Endothelial cell of umbilical vein (primary cell): ENCODE measurements around the gene HTR3E. TPM values are rescaled to one million over a fixed set of nuclear protein-coding genes. Genes with fewer than 3 reads are reported as not detected.

Experiments used
- BruUV-seq: library from RNA; stranded (reverse); fragments of 400-500 nt; replicated peaks from 2 replicates; lab custom pipeline; 2021; lab: Mats Ljungman, UMichigan
- CTCF ChIA-PET: fragments of 300-600, 350-600 bp; sonication (Branson Sonifier 250); formaldehyde crosslinking; loops from one replicate; lab custom pipeline; 2021; ENCODE audit warnings: antibody characterized with exemption, inconsistent platforms; lab: Charles Lee
- POLR2A ChIA-PET: fragments of 300-600, 350-600 bp; sonication (Branson Sonifier 250); formaldehyde crosslinking; loops from one replicate; lab custom pipeline; 2021; ENCODE audit warnings: antibody characterized with exemption, inconsistent platforms; lab: Charles Lee
- DNase-seq: peaks from one replicate; pipeline ENCODE4 v3.0.0-alpha.2; 2011; ENCODE audit warnings: low read depth, low spot score
- FAIRE-seq: peaks from 2 replicates; lab custom pipeline; 2011; peaks lifted over from hg19 to GRCh38; lab: Jason Lieb, UNC
- H2AFZ ChIP-seq: 2 replicates; pipeline ENCODE4 v1.6.0; 2012; ENCODE audit warnings: low read depth, low read length, control low read depth, inconsistent platforms
- H3K27ac ChIP-seq: 2 replicates; pipeline ENCODE4 v1.5.1; 2011; ENCODE audit warnings: low read depth, mild to moderate bottlenecking, control low read depth, low read length, moderate library complexity; ENCODE audit not compliant: insufficient read depth
- H3K27me3 ChIP-seq, 2 experiments: 2 replicates each; pipeline versions ENCODE4 v1.6.0 to v1.6.1; 2011; ENCODE audit warnings: low read length in 2 of 2, mixed read lengths in 1 of 2; ENCODE audit not compliant: control insufficient read depth in 2 of 2, insufficient read depth in 2 of 2
- H3K36me3 ChIP-seq, 2 experiments: 2 replicates in 1 of 2; 3 replicates in 1 of 2; pipeline ENCODE4 v1.5.1; 2011; ENCODE audit warnings: low read length in 2 of 2, mild to moderate bottlenecking in 1 of 2, moderate library complexity in 1 of 2; ENCODE audit not compliant: control insufficient read depth in 2 of 2, insufficient read depth in 2 of 2; ENCODE audit errors: extremely low read depth in 1 of 2
- H3K4me1 ChIP-seq: 3 replicates; pipeline ENCODE4 v1.5.1; 2011; ENCODE audit warnings: mild to moderate bottlenecking, low read length; ENCODE audit not compliant: control insufficient read depth, insufficient read depth; ENCODE audit errors: extremely low read depth
- H3K4me2 ChIP-seq: 2 replicates; pipeline ENCODE4 v1.6.1; 2011; ENCODE audit warnings: low read length, control low read depth, mixed read lengths; ENCODE audit not compliant: insufficient read depth
- H3K4me3 ChIP-seq, 3 experiments: fragments of 200-600 bp in 1 of 3; sonication (generic), shearing (Covaris generic) in 1 of 3; replicated peaks in 1 of 3; 2 replicates each; pipeline ENCODE4 v1.5.1; 2011 to 2016; ENCODE audit warnings: control low read depth in 3 of 3, low read length in 3 of 3, mild to moderate bottlenecking in 2 of 3, inconsistent platforms in 1 of 3, low read depth in 1 of 3, moderate library complexity in 1 of 3; ENCODE audit not compliant: insufficient read depth in 1 of 3
- H3K79me2 ChIP-seq: 2 replicates; pipeline ENCODE4 v1.6.0; 2012; ENCODE audit warnings: low read length, inconsistent platforms; ENCODE audit not compliant: control insufficient read depth, insufficient read depth
- H3K9ac ChIP-seq: replicated peaks from 2 replicates; pipeline ENCODE3; 2011; ENCODE audit warnings: low read length, control low read depth; ENCODE audit not compliant: insufficient read depth; ENCODE audit errors: extremely low read depth
- H3K9me1 ChIP-seq: replicated peaks from 3 replicates; pipeline ENCODE4 v1.6.0; 2011; ENCODE audit warnings: mild to moderate bottlenecking, low read length; ENCODE audit not compliant: control insufficient read depth, insufficient read depth; ENCODE audit errors: extremely low read depth
- H3K9me3 ChIP-seq: replicated peaks from 2 replicates; pipeline ENCODE4 v1.5.1; 2012; ENCODE audit warnings: low read length, inconsistent platforms; ENCODE audit not compliant: control insufficient read depth, insufficient read depth
- H4K20me1 ChIP-seq: replicated peaks from 2 replicates; pipeline ENCODE3; 2011; ENCODE audit warnings: mild to moderate bottlenecking, low read length; ENCODE audit not compliant: control insufficient read depth, insufficient read depth; ENCODE audit errors: extremely low read depth
- CTCF ChIP-seq, 2 donors: IDR thresholded peaks; 1 replicate in 1 of 2; 2 replicates in 1 of 2; pipeline ENCODE4 v1.5.1; 2011; ENCODE audit warnings: low read length in 2 of 2, mild to moderate bottlenecking in 2 of 2, moderate library complexity in 2 of 2, control low read depth in 1 of 2, inconsistent platforms in 1 of 2, low read depth in 1 of 2; ENCODE audit not compliant: insufficient read depth in 1 of 2; ENCODE audit errors: extremely low read depth in 1 of 2
- EZH2 ChIP-seq: IDR thresholded peaks from 2 replicates; pipeline ENCODE4 v1.6.1; 2012; ENCODE audit warnings: borderline replicate concordance, low read depth, mild to moderate bottlenecking, moderate library complexity, low read length, inconsistent platforms; ENCODE audit not compliant: severe bottlenecking
- FOS ChIP-seq: IDR thresholded peaks from 2 replicates; pipeline ENCODE4 v1.6.1; 2011; ENCODE audit warnings: mild to moderate bottlenecking, low read length, moderate library complexity, borderline replicate concordance; ENCODE audit not compliant: insufficient read depth
- GATA2 ChIP-seq: IDR thresholded peaks from 2 replicates; pipeline ENCODE4 v1.7.0; 2011; ENCODE audit warnings: low read depth, mild to moderate bottlenecking, moderate library complexity, mixed read lengths, low read length; ENCODE audit not compliant: insufficient read length, insufficient read depth
- JUN ChIP-seq: IDR thresholded peaks from 2 replicates; pipeline ENCODE4 v1.6.1; 2011; ENCODE audit warnings: borderline replicate concordance, low read depth; ENCODE audit not compliant: insufficient read length, insufficient read depth
- MAX ChIP-seq: IDR thresholded peaks from 2 replicates; pipeline ENCODE4 v1.6.1; 2011; ENCODE audit not compliant: insufficient read depth, insufficient read length
- MYC ChIP-seq: IDR thresholded peaks from one replicate; pipeline ENCODE4 v1.6.1; 2011; ENCODE audit warnings: mild to moderate bottlenecking, low read depth, low read length
- POLR2A ChIP-seq: IDR thresholded peaks from 2 replicates; pipeline ENCODE4 v1.6.1; 2012; ENCODE audit warnings: low read depth, mild to moderate bottlenecking, control low read depth, low read length
- POLR2AphosphoS5 ChIP-seq: IDR thresholded peaks from 2 replicates; pipeline ENCODE4 v1.6.1; 2012; ENCODE audit warnings: low read depth, mild to moderate bottlenecking, control low read depth, low read length, moderate library complexity; ENCODE audit not compliant: insufficient read depth
- dilution Hi-C: fragments of 300-500 bp; cut with MboI; formaldehyde crosslinking; loops from one replicate; pipeline ENCODE4 v1.15.0; 2019; ENCODE audit warnings: low sequenced_read_pairs; ENCODE audit not compliant: extremely low pct_ligation_motif_present
- intact Hi-C: fragments of 100-400 bp; cut with micrococcal nuclease; formaldehyde crosslinking; loops from one replicate; pipeline ENCODE4 v1.10.0; 2022
- polyA plus RNA-seq, 4 experiments: library from polyadenylated mRNA; depleted of rRNA in 3 of 4; stranded (reverse) in 3 of 4; unstranded in 1 of 4; fragments of >200 nt; gene quantifications; 2 replicates each; pipeline versions ENCODE4 v1.2.1 to v1.2.3, GENCODE V29; 2011 to 2012; ENCODE audit warnings: missing spikeins in 1 of 4
- total RNA-seq: library from RNA; stranded (reverse); gene quantifications from 2 replicates; pipeline ENCODE4 v1.2.3, GENCODE V29; 2021

The HTR3E gene
- total and polyA plus RNA-seq, 2 donors (not counting 3 experiments of a cell fraction or from before 2014, with no cell fraction given), result not detected

- intact Hi-C loops (no loop called here), dilution Hi-C loops (no loop called here)
- POLR2A ChIA-PET, result no interaction called here
- no peak for FAIRE-seq
- Histone ChIP-seq H3K4me1 (no peaks in the 10 kb centered on the region), H3K9me1 (no peaks in the 10 kb centered on the region), H3K4me3 (no peak overlapping the region), H3K27me3 (no peaks in the 10 kb centered on the region), H3K4me2 (no peak overlapping the region), H3K27ac (no peak overlapping the region), H4K20me1 (no peaks in the 10 kb centered on the region), H3K9ac (no peak overlapping the region), H2AFZ (no peak overlapping the region), H3K79me2 (no peaks in the 10 kb centered on the region), H3K9me3 (no peaks in the 10 kb centered on the region), H3K36me3 (peaks cover 13 to 25% of the 10 kb centered on the region in 2 experiments)
- no peak for TF ChIP-seq GATA2
- no peak for TF ChIP-seq CTCF (IDR thresholded peaks at IDR 0.05; ENCODE audit: extremely low read depth in 1 of 2, insufficient read depth in 1 of 2, low read depth in 1 of 2, low read length in 2 of 2)
- TF ChIP-seq POLR2A, result no peak
- no peak for TF ChIP-seq POLR2AphosphoS5
- TF ChIP-seq JUN, result no peak
- no peak for TF ChIP-seq FOS
- no peak for TF ChIP-seq MYC
- TF ChIP-seq MAX, result no peak
- TF ChIP-seq EZH2, result no peak
- no TSS peak for BruUV-seq
- CTCF ChIA-PET, result no interaction called here
- no peak for DNase-seq
These were observed 51.2 kb downstream of the HTR3E start for GRCh38 chr3:184148076-184148475.
